TTC549 (cell line): ENCODE results near the gene CDC14B.
A peak's percentile ranks its signal among the peaks of the same experiment; 100 is the strongest.
"Not testable (repeated sequence)": the region's sequence is repeated elsewhere in the genome, so short reads cannot be mapped to it uniquely, and the experiment has no call there.

Experiments
- FAIRE-seq: peaks from 2 replicates; lab custom pipeline; 2012; peaks lifted over from hg19 to GRCh38; lab: Jason Lieb, UNC

CDC14B gene

GRCh38 chr9:96619491-96620180, at the start of gene CDC14B:
Gene CDC14B (minus strand): TSS chr9:96619843. CDS start chr9:96619378, 465 bp downstream.
- FAIRE-seq: no peak

DNA sequence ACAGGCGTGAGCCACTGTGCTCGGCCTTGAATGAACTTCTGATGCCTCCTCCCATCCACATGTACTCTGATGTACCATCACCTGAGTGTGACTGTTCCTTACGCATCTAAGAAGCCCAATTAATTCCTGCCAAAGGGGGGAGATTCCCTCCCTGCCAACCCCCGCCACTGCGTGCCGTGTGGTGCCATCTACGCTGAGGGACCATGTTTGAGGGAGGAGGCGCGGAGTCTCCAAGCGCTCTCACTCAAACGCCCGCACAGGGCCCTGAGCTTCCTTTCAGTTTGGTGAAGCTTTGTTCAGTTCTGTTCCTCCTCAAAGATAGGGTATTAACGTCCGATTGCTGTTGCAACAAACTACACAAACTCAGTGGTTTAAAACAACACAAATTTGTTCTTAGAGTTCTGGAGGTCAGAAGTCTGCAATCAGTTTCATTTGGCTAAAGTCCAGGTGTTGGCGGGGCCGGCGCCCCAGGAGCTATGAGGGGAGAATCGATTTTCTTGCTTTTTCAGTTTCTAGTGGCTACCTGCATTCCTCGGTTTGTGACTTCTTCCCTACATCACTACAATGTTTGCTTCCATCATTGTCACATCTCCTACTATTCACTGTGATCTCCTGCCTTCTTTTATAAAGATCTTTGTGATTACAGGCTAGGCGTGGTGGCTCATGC, 49.4 kb upstream of the CDC14B start:
- no peak for FAIRE-seq

GRCh38 chr9:96667363-96667728, 47.7 kb upstream of the CDC14B start:
- no peak for FAIRE-seq

GRCh38 chr9:96666653-96667362, 47.2 kb upstream of the CDC14B start:
- FAIRE-seq: peak; percentile 75

DNA sequence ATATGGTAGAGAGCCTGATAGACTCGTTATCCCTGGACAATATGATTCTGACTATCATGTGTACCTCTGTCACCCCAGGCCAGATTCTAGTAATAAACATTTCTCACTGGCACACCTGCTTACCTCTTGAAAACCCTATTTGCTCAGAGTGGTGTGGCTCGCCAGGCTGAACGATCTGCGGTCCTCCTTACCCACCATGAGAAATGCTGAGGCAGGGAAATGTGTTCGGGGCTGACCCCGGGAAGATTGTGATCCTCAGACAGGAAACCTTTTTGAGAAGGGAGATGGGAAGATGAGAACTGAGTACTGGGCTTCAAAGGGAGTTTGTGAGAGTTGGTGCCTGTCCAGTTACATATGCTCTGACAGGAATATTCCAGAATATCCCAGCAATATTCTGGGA, 46.1 kb upstream of the CDC14B start:
- FAIRE-seq: no peak

DNA sequence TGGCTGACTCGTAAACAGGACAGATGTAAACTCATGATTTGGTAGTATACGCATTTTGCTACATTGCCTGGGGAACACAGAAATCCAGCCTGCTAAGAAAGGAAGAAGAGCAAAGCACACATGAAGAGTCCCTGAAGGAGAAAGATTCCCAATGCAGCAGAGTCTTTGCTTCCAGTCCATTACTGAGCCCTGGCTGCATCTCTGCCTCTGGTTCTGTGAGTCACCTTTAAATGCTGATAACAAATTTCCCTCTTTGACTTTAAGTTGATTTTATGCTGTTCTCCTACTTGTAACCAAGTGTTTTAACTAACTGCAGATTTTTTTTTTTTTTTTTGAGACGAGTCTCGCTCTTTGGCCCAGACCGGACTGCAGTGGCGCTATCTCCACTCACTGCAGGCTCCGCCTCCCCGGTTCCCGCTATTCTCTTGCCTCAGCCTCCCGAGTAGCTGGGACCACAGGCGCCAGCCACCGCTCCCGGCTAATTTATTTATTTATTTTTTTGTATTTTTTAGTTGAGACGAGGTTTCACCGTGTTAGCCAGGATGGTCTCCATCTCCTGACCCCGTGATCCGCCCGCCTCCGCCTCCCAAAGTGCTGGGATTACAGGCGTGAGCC, 44.0 kb upstream of the CDC14B start:
- FAIRE-seq: no peak

GRCh38 chr9:96661711-96662110, 42.1 kb upstream of the CDC14B start:
- FAIRE-seq: no peak

DNA sequence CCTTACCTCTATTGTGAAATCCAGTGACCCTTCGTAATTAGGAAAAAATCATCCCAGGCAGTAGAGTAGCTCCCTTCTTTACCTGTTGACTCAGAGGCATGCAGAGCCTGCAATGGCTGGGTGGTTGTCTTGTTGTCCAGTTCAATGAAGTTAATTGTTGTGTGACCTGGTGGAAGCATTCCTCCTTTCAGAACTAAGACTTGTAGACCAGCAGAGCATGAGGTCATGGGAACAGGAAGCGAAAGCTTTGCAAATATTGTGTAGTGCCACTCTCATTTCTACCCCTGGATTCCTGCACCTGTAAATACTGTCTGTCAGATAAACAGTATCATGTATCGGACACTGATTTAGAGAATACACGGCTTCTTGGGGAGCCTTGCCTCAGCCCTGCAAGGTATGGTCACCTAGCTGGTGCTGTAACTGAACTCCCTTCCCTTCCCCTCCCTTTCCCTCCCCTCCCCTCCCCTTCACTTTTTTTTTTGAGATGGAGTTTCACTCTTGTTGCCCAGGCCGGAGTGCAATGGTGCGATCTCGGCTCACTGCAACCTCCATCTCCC, 41.1 kb upstream of the CDC14B start:
- FAIRE-seq: no peak

DNA sequence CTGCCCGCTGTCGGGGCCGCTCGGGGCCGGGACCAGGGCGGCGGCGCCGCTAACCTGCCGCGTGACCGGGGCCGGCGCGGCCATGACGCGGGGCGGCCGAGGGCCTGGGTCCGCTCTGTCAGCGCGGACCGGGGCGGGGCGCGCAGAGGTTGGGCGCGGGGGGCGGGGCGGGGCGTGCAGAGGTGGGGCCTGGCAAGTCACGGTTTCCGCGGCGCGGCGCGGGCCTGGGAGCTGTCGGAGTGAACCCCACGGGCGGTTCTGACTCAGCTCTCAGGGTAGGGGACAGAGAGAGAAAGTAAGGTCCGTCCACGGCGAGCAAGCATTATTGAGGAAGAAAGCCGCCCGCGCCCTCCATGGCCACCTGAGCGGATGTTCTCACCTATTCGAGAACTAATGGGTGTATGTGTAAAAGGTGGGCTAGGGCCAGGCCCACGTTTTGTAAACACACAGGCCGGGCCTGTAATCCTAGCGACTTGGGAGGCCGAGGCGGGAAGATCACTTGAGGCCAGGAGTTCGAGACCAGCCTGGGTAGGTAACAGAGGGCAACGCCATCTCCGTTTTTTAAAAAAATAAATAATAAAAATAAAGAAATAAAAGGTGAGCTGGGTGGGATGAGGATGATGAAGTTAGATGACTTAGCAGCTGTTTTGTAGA, 35.7 kb upstream of the CDC14B start, which contains the start of gene PRXL2C:
Gene PRXL2C (minus strand): TSS at position 120 of the 654 bp plus-strand sequence. CDS start 36 bp downstream, at position 84.
- no peak for FAIRE-seq

GRCh38 chr9:96654450-96655197, 35.0 kb upstream of the CDC14B start:
- FAIRE-seq: no peak

GRCh38 chr9:96651626-96652025, 32.0 kb upstream of the CDC14B start:
- peak; percentile 66 for FAIRE-seq

DNA sequence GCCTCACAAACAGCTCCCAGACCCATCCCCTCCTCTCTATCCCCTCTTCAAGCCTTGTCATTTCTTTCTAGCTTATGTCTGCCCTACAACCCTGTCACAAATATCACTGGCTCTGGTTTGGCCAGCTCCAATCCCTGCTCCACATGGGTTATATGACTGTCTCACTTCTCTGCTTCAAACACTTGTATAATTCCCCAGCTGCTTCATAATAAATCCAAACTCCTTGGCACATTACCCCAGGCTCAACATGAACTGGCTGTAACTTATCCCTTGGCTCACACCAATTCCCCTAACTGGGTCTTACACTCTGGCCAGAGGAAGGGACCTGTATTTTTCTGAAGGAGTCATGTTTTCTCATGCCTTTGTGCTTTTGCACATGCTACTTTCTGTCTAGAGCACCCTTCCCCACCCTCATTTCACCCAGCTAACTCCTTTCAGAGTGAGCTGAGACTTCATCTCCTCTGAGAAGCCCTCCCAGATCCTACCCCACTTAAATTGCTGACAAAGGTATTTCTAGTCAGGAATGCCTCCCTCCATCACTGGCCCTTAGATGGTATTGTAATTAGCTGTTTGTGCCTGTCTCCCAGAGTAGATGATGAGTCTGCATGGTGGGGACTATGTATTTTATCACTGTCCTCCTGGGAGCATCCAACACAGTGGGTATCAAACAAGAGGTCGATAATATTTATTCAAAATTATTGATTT, 30.1 kb upstream of the CDC14B start:
- FAIRE-seq: no peak

GRCh38 chr9:96646081-96646991, 26.7 kb upstream of the CDC14B start:
- no peak for FAIRE-seq

- no peak for FAIRE-seq
These were observed 24.5 kb upstream of the CDC14B start for GRCh38 chr9:96644137-96644536.

DNA sequence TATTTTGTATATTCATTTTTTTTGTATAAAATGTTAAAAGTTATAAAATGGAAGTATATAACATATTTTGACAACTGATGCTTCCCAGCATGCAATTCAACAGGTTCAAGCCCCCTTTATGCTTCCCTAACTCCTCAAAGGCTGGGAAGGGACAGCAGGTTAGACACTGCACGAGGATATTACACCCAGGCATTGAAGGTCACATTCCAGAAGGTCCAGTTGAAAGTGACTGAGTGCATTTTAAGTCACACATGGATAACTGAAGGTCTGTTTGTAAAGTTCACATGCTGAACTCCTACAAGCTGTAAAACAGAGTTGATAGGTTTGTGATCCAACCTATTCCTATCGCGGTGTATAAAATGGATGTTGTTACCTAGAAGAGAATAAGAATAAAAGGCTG, 21.9 kb upstream of the CDC14B start:
- no peak for FAIRE-seq

- no peak for FAIRE-seq
These were observed 19.1 kb upstream of the CDC14B start for GRCh38 chr9:96638606-96639364.

- FAIRE-seq: no peak
These were observed 16.7 kb upstream of the CDC14B start for GRCh38 chr9:96636368-96636767.

DNA sequence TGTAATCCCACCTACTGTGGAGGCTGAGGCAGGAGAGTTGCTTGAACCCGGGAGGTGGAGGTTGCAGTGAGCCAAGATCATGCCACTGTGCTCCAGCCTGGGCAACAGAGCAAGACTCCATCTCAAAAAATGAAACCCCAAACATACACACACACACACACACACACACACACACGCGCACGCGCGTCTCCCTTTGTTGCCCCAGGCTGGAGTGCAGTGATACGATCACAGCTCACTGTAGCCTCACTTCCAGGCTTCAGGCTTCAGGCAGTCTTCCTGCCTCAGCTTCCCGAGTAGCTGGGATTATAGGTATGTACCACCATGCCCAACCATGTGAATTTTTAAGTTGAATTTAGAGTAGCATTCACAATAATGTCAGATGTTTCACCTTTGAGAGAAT, 13.9 kb upstream of the CDC14B start:
- not testable (repeated sequence) for FAIRE-seq

- FAIRE-seq: no peak
These were observed 7.3 kb upstream of the CDC14B start for GRCh38 chr9:96626912-96627311.
